Measurements from ENCODE around the gene TNFRSF19. TPM values are rescaled to one million over a fixed set of nuclear protein-coding genes. Genes with fewer than 3 reads are reported as not detected.

The TNFRSF19 gene
- total and polyA plus RNA-seq, 2 of the 8 experiments (the other 6 are each of a cell fraction or from before 2014, with no cell fraction given) = 0.50 to 0.95 TPM

- Histone ChIP-seq H3K79me1 (ENCODE audit: low read depth, low read length) (no peaks in the 10 kb centered on the region), H3K4me1 (replicated peaks in 1 of 4; ENCODE audit: control insufficient read depth in 3 of 4, insufficient read depth in 4 of 4, low read length in 3 of 4) (peaks cover 0 to 5% (median 4%) of the 10 kb centered on the region in 4 experiments; a peak in 3 of 7 replicates), H2BK5ac (ENCODE audit: low read depth, low read length) (no peak overlapping the region), H4K5ac (ENCODE audit: insufficient read length, low read depth, low read length) (no peak overlapping the region), H3K23ac (ENCODE audit: insufficient read length) (no peak overlapping the region), H2BK20ac (ENCODE audit: low read length) (no peak overlapping the region), H2AFZ (ENCODE audit: low read length) (no peak overlapping the region), H2BK15ac (ENCODE audit: low read length) (no peak overlapping the region), H3K4me3 (ENCODE audit: extremely low read depth in 1 of 4, insufficient read depth in 2 of 4, low read depth in 3 of 4, low read length in 4 of 4) (no peak overlapping the region), H3K79me2 (ENCODE audit: control insufficient read depth in 1 of 2, insufficient read depth in 2 of 2, low read length in 2 of 2) (no peaks in the 10 kb centered on the region), H3K18ac (ENCODE audit: extremely low read depth, low read length) (0 out of 2 replicates have a peak overlapping the region, but pooled peaks have one; percentile 24), H3K23me2 (ENCODE audit: low read depth, low read length) (no peaks in the 10 kb centered on the region), H3K4me2 (ENCODE audit: insufficient read depth in 1 of 2, low read depth in 2 of 2, low read length in 2 of 2) (no peak overlapping the region), H3K9me3 (ENCODE audit: insufficient read depth in 2 of 2, low read depth in 1 of 2, low read length in 1 of 2) (no peaks in the 10 kb centered on the region), H2BK12ac (ENCODE audit: low read depth, low read length) (no peak overlapping the region; the same call in 1 of the 2 replicates), H4K8ac (ENCODE audit: extremely low read depth, insufficient read depth, low read length) (no peak overlapping the region), H4K20me1 (replicated peaks in 1 of 2; ENCODE audit: control insufficient read depth in 1 of 2, insufficient read depth in 2 of 2, low read length in 2 of 2) (no peaks in the 10 kb centered on the region), H3K9ac (replicated peaks in 1 of 4; ENCODE audit: extremely low read depth in 1 of 4, low read depth in 3 of 4, low read length in 3 of 4) (no peak overlapping the region), H2BK120ac (replicated peaks; ENCODE audit: low read depth, low read length) (no peak overlapping the region), H3K14ac (ENCODE audit: insufficient read length) (no peak overlapping the region), H3K36me3 (ENCODE audit: control insufficient read depth in 2 of 4, insufficient read depth in 4 of 4, low read length in 3 of 4) (no peaks in the 10 kb centered on the region), H3K56ac (replicated peaks; ENCODE audit: insufficient read length, low read depth, low read length) (no peak overlapping the region), H2AK5ac (ENCODE audit: low read depth, low read length) (no peak overlapping the region), H3K27me3 (replicated peaks in 1 of 4; ENCODE audit: control insufficient read depth in 3 of 4, extremely low read depth in 1 of 4, insufficient read depth in 3 of 4, low read length in 3 of 4) (no peaks in the 10 kb centered on the region; a peak in 1 of 7 replicates), H3K4ac (replicated peaks; ENCODE audit: insufficient read length, low read depth, low read length) (no peak overlapping the region), H4K91ac (replicated peaks; ENCODE audit: insufficient read length, low read length) (no peak overlapping the region), H3K27ac (ENCODE audit: low read depth, low read length) (no peak overlapping the region)
- no peak for FAIRE-seq
- CTCF ChIA-PET (ENCODE audit: partially characterized antibody) = interaction anchor here (0.7 to 1.5 kb wide), 3 partner anchors 11 to 60 kb away, joined by 3 to 5 read pairs (median 5); no protein-coding TSS in a partner anchor
- 94% methylated on average over 3 of the region's 3 CpGs; no CpG with 5 or more reads in 1 of the 2 experiments for WGBS, 2 experiments (ENCODE audit: extremely low coverage in 1 of 2, insufficient coverage in 1 of 2, insufficient read length in 1 of 2, insufficient replicate concordance in 2 of 2, low coverage in 1 of 2, low lambda C conversion rate in 2 of 2, missing lambda C conversion rate in 1 of 2)
- POLR2A ChIA-PET (ENCODE audit: partially characterized antibody) = no interaction called here
- no peak for DNase-seq (ENCODE audit: low read depth in 1 of 2, low spot score in 2 of 2)
- TF ChIP-seq EP300 (IDR thresholded peaks at IDR 0.05; ENCODE audit: borderline replicate concordance in 1 of 2, low read depth in 2 of 2, low read length in 2 of 2) (no peak), SRF (IDR thresholded peaks at IDR 0.05; ENCODE audit: low read depth, low read length) (no peak), RNF2 (IDR thresholded peaks at IDR 0.05; ENCODE audit: borderline replicate concordance, low read depth, low read length, missing control alignments, poor library complexity, severe bottlenecking) (no peak), ASH2L (IDR thresholded peaks at IDR 0.05; ENCODE audit: low read length) (no peak), TCF12 (IDR thresholded peaks at IDR 0.05; ENCODE audit: low read depth, low read length) (no peak), ZNF274 (IDR thresholded peaks at IDR 0.05; ENCODE audit: borderline replicate concordance, extremely low read depth, low read length) (no peak)
Measured at GRCh38 chr13:23617551-23618024, 47.4 kb downstream of the TNFRSF19 start.
